ENCODE data around the gene CDH7. TPM values are rescaled to one million over a fixed set of nuclear protein-coding genes. Genes with fewer than 3 reads are reported as not detected.

Gene CDH7
- total RNA-seq, 1 experiment from 2014 or later, result not detected

DNA sequence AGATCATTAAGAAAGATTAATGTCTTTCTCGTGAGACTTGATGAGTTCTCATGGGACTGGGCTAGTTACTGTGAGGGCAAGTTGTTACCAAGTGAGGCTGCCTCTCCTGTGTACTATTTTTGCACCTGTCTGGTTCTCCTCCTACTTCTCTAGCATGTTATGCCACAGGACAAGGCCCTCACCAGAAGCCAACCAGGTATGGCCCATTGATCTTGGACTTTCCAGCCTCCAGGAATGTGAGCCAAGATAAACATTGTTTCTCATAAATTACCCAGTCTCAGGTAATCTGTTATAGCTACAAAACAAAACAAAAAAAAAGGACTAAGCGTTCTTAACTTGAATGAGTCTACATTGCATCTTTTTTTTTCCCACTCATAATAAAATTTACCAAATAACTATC, 184.1 kb downstream of the CDH7 start:
- ChIA-PET CTCF (no interaction called here), POLR2A (no interaction called here)
- no peaks in the 10 kb centered on the region for H3K27me3 ChIP-seq (ENCODE audit: control insufficient read depth, insufficient read depth, low read length)
- BruUV-seq (replicated peaks), result no TSS peak
- DNase-seq (ENCODE audit: low read depth, low spot score) (no peak), ATAC-seq (no peak)
- no peak overlapping the region for H3K27ac ChIP-seq (ENCODE audit: low read length)
- intact Hi-C loops (cut with micrococcal nuclease; ENCODE audit: unreplicated experiment), result no loop called here
- in situ Hi-C loops (cut with HindIII; ENCODE audit: low pct_unique_long_range_greater_than_20kb, low sequenced_read_pairs), result no loop called here
- no peak overlapping the region for H3K4me3 ChIP-seq (ENCODE audit: low read depth in 2 of 2, low read length in 2 of 2)
- TF ChIP-seq POLR2AphosphoS5 (IDR thresholded peaks at IDR 0.05; ENCODE audit: low read depth, low read length), result no peak
- no peak for TF ChIP-seq SIN3A (IDR thresholded peaks at IDR 0.05; ENCODE audit: borderline replicate concordance, insufficient read depth, low read depth, low read length)
- TF ChIP-seq REST (IDR thresholded peaks at IDR 0.05; ENCODE audit: insufficient read depth in 1 of 2, low read depth in 2 of 2, low read length in 1 of 2), result no peak
- no peak for TF ChIP-seq CTCF (IDR thresholded peaks at IDR 0.05)
- TF ChIP-seq TCF7L2 (IDR thresholded peaks at IDR 0.05; ENCODE audit: low read depth, low read length), result no peak
- no peaks in the 10 kb centered on the region for H3K9me3 ChIP-seq (ENCODE audit: control insufficient read depth, insufficient read depth, low read depth, low read length)
- no peaks in the 10 kb centered on the region for H3K36me3 ChIP-seq (ENCODE audit: control insufficient read depth, insufficient read depth, low read length)
- no peaks in the 10 kb centered on the region for H3K4me1 ChIP-seq (ENCODE audit: control insufficient read depth, insufficient read depth, low read length)

DNA sequence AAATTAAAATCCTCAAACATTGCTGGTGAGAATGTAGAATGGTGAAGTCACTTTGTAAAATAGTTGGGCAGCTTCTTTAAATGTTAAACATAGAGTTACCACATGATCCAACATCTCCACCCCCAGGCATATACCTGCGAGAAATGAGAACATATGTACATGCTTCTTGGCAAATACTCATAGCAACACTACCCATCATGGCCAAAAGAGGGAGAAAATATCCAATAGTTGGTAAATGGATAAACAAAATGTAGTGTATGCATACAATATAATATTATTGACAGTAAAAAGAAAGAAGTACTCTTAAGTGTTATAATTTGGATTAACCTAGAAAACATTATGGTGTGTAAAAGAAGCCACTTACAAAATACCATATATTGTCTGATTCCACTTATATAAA, 185.9 kb downstream of the CDH7 start:
- Histone ChIP-seq H3K27me3 (ENCODE audit: control insufficient read depth, insufficient read depth, low read length) (no peaks in the 10 kb centered on the region), H3K4me1 (ENCODE audit: control insufficient read depth, insufficient read depth, low read length) (no peaks in the 10 kb centered on the region), H3K4me3 (ENCODE audit: low read depth in 2 of 2, low read length in 2 of 2) (no peak overlapping the region), H3K9me3 (ENCODE audit: control insufficient read depth, insufficient read depth, low read depth, low read length) (no peaks in the 10 kb centered on the region), H3K36me3 (ENCODE audit: control insufficient read depth, insufficient read depth, low read length) (no peaks in the 10 kb centered on the region), H3K27ac (ENCODE audit: low read length) (no peak overlapping the region)
- no TSS peak for BruUV-seq (replicated peaks)
- intact Hi-C loops (cut with micrococcal nuclease; ENCODE audit: unreplicated experiment), result no loop called here
- TF ChIP-seq CTCF (IDR thresholded peaks at IDR 0.05), result no peak
- ChIA-PET CTCF (no interaction called here), POLR2A (no interaction called here)
- in situ Hi-C loops (cut with HindIII; ENCODE audit: low pct_unique_long_range_greater_than_20kb, low sequenced_read_pairs), result no loop called here
- no peak for DNase-seq (ENCODE audit: low read depth, low spot score)
- no peak for ATAC-seq

GRCh38 chr18:65937180-65937579, 186.4 kb downstream of the CDH7 start:
- in situ Hi-C loops (cut with HindIII; ENCODE audit: low pct_unique_long_range_greater_than_20kb, low sequenced_read_pairs) (no loop called here), intact Hi-C loops (cut with micrococcal nuclease; ENCODE audit: unreplicated experiment) (no loop called here)
- Histone ChIP-seq H3K4me3 (ENCODE audit: low read depth in 2 of 2, low read length in 2 of 2) (no peak overlapping the region), H3K36me3 (ENCODE audit: control insufficient read depth, insufficient read depth, low read length) (no peaks in the 10 kb centered on the region), H3K9me3 (ENCODE audit: control insufficient read depth, insufficient read depth, low read depth, low read length) (no peaks in the 10 kb centered on the region), H3K27me3 (ENCODE audit: control insufficient read depth, insufficient read depth, low read length) (no peaks in the 10 kb centered on the region), H3K4me1 (ENCODE audit: control insufficient read depth, insufficient read depth, low read length) (no peaks in the 10 kb centered on the region), H3K27ac (ENCODE audit: low read length) (no peak overlapping the region)
- BruUV-seq (replicated peaks), result no TSS peak
- ChIA-PET POLR2A (no interaction called here), CTCF (no interaction called here)
- TF ChIP-seq CTCF (IDR thresholded peaks at IDR 0.05), result no peak
- TF ChIP-seq REST (IDR thresholded peaks at IDR 0.05; ENCODE audit: insufficient read depth in 1 of 2, low read depth in 2 of 2, low read length in 1 of 2), result no peak
- no peak for TF ChIP-seq TCF7L2 (IDR thresholded peaks at IDR 0.05; ENCODE audit: low read depth, low read length)
- TF ChIP-seq POLR2AphosphoS5 (IDR thresholded peaks at IDR 0.05; ENCODE audit: low read depth, low read length), result no peak
- no peak for TF ChIP-seq SIN3A (IDR thresholded peaks at IDR 0.05; ENCODE audit: borderline replicate concordance, insufficient read depth, low read depth, low read length)
- DNase-seq (ENCODE audit: low read depth, low spot score) (no peak), ATAC-seq (no peak)
